Measurements from ENCODE around the gene ARL3.

DNA sequence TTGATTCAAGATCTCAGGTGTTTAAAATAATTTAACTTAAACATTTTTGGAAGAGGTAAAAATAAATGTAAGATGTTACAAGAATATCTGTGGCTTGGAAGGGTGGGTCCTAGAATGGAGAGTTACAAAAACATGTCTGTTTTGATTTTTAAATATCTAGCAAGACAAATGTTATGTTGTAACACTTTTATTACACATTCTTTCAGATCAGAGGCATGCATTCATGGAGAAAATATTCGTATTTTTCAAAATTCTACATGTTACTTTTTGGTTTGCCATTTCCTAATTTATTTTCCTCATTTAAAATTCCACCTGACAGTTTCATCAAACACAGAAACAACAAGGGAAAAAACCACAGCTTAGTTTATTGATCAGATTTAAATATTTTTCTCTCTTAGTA, 39.5 kb upstream of the ARL3 start:
- TF ChIP-seq, protein P1, sequence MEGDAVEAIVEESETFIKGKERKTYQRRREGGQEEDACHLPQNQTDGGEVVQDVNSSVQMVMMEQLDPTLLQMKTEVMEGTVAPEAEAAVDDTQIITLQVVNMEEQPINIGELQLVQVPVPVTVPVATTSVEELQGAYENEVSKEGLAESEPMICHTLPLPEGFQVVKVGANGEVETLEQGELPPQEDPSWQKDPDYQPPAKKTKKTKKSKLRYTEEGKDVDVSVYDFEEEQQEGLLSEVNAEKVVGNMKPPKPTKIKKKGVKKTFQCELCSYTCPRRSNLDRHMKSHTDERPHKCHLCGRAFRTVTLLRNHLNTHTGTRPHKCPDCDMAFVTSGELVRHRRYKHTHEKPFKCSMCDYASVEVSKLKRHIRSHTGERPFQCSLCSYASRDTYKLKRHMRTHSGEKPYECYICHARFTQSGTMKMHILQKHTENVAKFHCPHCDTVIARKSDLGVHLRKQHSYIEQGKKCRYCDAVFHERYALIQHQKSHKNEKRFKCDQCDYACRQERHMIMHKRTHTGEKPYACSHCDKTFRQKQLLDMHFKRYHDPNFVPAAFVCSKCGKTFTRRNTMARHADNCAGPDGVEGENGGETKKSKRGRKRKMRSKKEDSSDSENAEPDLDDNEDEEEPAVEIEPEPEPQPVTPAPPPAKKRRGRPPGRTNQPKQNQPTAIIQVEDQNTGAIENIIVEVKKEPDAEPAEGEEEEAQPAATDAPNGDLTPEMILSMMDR (IDR thresholded peaks at IDR 0.05; ENCODE audit: low read depth, low read length, poor library complexity, severe bottlenecking), result no peak
- no peak for TF ChIP-seq EZH2phosphoT487 (IDR thresholded peaks at IDR 0.05; ENCODE audit: borderline replicate concordance, low read length)
